ENCODE data around the gene MAD1L1.

DNA sequence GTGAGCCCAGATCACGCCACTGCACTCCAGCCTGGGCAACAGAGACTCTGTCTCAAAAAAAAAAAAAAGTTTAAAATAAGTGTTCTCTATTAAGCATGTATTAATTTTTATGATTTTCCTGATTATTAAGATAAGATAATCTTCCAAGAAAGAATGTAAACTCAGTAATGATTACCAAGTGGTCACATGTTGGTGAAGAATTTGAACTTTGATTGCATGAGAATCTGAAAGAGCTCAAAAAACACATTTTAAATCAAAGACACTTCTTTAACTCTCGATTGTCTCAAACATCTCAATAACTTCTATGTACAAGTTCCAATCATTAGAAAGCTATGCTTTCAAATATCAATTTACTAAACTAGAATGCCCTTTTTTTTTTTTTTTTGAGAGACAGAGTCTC lies 47.7 kb upstream of the MAD1L1 start:
- TF ChIP-seq GATA3 (IDR thresholded peaks at IDR 0.05; ENCODE audit: low read depth, low read length) (no peak), GATA2 (IDR thresholded peaks at IDR 0.05; ENCODE audit: low read depth, low read length) (no peak)
